Loucy (cell line): ENCODE results near the gene THRSP.

Experiments used
- EZH2phosphoT487 ChIP-seq: fragments of 200-600 bp; IDR thresholded peaks from 2 replicates; pipeline ENCODE4 v1.6.1; 2018; ENCODE audit warnings: antibody characterized with exemption, mild to moderate bottlenecking, moderate library complexity, borderline replicate concordance
- TF ChIP-seq, protein P1 (sequence below): fragments of 200-600 bp; sonication (generic); conservative IDR thresholded peaks from 2 replicates; pipeline ENCODE4 v1.5.1; 2014; ENCODE audit warnings: mild to moderate bottlenecking, antibody characterized with exemption, low read length

DNA sequence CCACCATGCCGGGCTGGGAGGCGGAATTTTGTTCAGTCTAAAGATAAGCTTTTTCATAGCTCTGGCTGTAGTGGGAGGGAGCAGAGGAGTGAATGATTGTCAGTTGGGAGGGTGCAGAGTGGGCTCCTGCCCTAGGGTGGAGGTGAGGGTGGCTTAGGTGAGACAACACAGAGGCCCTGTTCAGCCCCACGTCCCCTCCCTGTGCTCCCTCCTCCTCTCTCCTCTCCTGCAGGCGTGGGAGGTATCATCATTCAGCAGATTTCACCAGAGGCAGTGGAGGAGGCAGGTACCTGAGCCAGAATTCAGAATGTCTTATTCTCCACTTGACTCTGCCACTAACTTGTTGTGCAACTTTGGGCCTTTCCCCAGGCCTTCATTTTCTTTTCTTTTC, 1.7 kb upstream of the THRSP start:
- TF ChIP-seq, protein P1, sequence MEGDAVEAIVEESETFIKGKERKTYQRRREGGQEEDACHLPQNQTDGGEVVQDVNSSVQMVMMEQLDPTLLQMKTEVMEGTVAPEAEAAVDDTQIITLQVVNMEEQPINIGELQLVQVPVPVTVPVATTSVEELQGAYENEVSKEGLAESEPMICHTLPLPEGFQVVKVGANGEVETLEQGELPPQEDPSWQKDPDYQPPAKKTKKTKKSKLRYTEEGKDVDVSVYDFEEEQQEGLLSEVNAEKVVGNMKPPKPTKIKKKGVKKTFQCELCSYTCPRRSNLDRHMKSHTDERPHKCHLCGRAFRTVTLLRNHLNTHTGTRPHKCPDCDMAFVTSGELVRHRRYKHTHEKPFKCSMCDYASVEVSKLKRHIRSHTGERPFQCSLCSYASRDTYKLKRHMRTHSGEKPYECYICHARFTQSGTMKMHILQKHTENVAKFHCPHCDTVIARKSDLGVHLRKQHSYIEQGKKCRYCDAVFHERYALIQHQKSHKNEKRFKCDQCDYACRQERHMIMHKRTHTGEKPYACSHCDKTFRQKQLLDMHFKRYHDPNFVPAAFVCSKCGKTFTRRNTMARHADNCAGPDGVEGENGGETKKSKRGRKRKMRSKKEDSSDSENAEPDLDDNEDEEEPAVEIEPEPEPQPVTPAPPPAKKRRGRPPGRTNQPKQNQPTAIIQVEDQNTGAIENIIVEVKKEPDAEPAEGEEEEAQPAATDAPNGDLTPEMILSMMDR = no peak
- no peak for TF ChIP-seq EZH2phosphoT487
